Measurements from ENCODE around the gene TUBGCP3. TPM values are rescaled to one million over a fixed set of nuclear protein-coding genes. Genes with fewer than 3 reads are reported as not detected.

TUBGCP3 gene
- polyA plus RNA-seq, 1 donor from 2014 or later, result 20.3 TPM

DNA sequence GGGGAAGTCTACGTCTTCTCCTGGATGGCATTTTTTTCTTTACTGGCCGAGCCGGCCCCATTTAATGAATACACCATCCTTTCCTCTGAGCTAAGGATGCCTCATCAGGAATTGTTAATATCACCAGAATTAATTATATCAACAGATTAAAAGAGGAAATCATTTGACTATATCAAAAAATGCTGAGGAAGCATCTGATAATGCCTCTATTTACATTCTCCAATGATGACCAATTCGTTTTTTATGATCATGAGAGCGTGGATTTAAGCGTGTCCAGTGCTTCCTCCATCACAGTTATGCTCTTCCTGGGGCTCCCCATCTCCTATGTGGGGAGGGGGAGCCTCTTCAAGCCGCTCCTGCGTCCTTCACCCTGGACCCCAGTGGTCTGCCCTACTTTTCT is 58.7 kb downstream of the TUBGCP3 start:
- Histone ChIP-seq H3K9ac (ENCODE audit: low read length) (no peak overlapping the region), H3K9me3 (ENCODE audit: low read length) (no peaks in the 10 kb centered on the region), H3K27me3 (ENCODE audit: insufficient read depth, low read depth, low read length) (no peaks in the 10 kb centered on the region), H3K27ac (ENCODE audit: low read length) (no peak overlapping the region), H3K4me2 (ENCODE audit: low read length) (no peak overlapping the region), H3K4me3 (ENCODE audit: low read length) (no peak overlapping the region), H4K20me1 (ENCODE audit: insufficient read depth) (no peaks in the 10 kb centered on the region), H2AFZ (ENCODE audit: low read depth, low read length) (no peak overlapping the region), H3K9me2 (ENCODE audit: insufficient read depth, low read length) (no peaks in the 10 kb centered on the region), H3K79me2 (replicated peaks; ENCODE audit: insufficient read depth, low read length) (no peaks in the 10 kb centered on the region), H3K36me3 (ENCODE audit: insufficient read depth, low read length) (peaks cover 11% of the 10 kb centered on the region), H3F3A (ENCODE audit: insufficient read depth, low read length, poor library complexity, severe bottlenecking) (no peaks in the 10 kb centered on the region)
- TF ChIP-seq EZH2 (IDR thresholded peaks at IDR 0.05; ENCODE audit: borderline replicate concordance, insufficient read depth, low read length, poor library complexity, severe bottlenecking) (no peak), EP300 (conservative IDR thresholded peaks at IDR 0.05; ENCODE audit: poor library complexity, severe bottlenecking) (no peak), POLR2AphosphoS5 (IDR thresholded peaks at IDR 0.05) (no peak), MXI1 (conservative IDR thresholded peaks at IDR 0.05; ENCODE audit: poor library complexity, severe bottlenecking) (no peak), SMC3 (conservative IDR thresholded peaks at IDR 0.05; ENCODE audit: poor library complexity) (no peak), CTCF (IDR thresholded peaks at IDR 0.05; ENCODE audit: poor library complexity, severe bottlenecking) (no peak), RAD21 (conservative IDR thresholded peaks at IDR 0.05) (no peak), TAF1 (IDR thresholded peaks at IDR 0.05; ENCODE audit: low read depth) (no peak)
- TF ChIP-seq, protein P1, sequence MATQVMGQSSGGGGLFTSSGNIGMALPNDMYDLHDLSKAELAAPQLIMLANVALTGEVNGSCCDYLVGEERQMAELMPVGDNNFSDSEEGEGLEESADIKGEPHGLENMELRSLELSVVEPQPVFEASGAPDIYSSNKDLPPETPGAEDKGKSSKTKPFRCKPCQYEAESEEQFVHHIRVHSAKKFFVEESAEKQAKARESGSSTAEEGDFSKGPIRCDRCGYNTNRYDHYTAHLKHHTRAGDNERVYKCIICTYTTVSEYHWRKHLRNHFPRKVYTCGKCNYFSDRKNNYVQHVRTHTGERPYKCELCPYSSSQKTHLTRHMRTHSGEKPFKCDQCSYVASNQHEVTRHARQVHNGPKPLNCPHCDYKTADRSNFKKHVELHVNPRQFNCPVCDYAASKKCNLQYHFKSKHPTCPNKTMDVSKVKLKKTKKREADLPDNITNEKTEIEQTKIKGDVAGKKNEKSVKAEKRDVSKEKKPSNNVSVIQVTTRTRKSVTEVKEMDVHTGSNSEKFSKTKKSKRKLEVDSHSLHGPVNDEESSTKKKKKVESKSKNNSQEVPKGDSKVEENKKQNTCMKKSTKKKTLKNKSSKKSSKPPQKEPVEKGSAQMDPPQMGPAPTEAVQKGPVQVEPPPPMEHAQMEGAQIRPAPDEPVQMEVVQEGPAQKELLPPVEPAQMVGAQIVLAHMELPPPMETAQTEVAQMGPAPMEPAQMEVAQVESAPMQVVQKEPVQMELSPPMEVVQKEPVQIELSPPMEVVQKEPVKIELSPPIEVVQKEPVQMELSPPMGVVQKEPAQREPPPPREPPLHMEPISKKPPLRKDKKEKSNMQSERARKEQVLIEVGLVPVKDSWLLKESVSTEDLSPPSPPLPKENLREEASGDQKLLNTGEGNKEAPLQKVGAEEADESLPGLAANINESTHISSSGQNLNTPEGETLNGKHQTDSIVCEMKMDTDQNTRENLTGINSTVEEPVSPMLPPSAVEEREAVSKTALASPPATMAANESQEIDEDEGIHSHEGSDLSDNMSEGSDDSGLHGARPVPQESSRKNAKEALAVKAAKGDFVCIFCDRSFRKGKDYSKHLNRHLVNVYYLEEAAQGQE (IDR thresholded peaks at IDR 0.05; ENCODE audit: borderline replicate concordance), result no peak

DNA sequence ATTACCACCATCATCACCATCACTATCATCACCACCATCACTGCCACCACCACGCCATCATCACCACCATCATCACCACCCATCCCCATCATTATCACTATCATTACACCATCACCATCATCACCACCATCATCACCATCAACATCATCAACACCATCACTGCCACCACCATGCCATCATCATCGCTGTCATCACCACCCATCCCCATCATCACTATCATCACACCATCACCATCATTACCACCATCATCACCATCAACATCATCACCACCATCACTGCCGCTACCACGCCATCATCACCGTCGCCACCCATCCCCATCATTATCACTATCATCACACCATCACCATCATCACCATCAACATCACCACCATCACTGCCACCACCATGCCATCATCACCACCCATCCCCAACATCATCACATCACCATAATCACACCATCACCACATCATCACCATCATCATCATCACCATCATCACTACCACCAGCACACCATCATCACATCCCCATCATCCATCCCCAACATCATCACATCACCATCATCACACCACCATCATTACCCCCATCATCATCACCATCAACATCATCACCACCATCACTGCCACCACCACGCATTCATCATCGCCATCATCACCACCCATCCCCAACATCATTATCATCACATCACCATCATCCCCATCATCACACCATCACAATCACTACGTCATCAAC is 61.7 kb downstream of the TUBGCP3 start:
- no peak for TF ChIP-seq TAF1 (IDR thresholded peaks at IDR 0.05; ENCODE audit: low read depth)
- no peak for TF ChIP-seq SMC3 (conservative IDR thresholded peaks at IDR 0.05; ENCODE audit: poor library complexity)
- TF ChIP-seq POLR2AphosphoS5 (IDR thresholded peaks at IDR 0.05), result no peak
- no peak for TF ChIP-seq EP300 (conservative IDR thresholded peaks at IDR 0.05; ENCODE audit: poor library complexity, severe bottlenecking)
- no peak for TF ChIP-seq CTCF (IDR thresholded peaks at IDR 0.05; ENCODE audit: poor library complexity, severe bottlenecking)
- TF ChIP-seq RAD21 (conservative IDR thresholded peaks at IDR 0.05), result no peak
- no peak for TF ChIP-seq EZH2 (IDR thresholded peaks at IDR 0.05; ENCODE audit: borderline replicate concordance, insufficient read depth, low read length, poor library complexity, severe bottlenecking)
- TF ChIP-seq, protein P1 (IDR thresholded peaks at IDR 0.05; ENCODE audit: borderline replicate concordance), result no peak
- TF ChIP-seq MXI1 (conservative IDR thresholded peaks at IDR 0.05; ENCODE audit: poor library complexity, severe bottlenecking), result no peak
- H3K36me3 ChIP-seq (ENCODE audit: insufficient read depth, low read length), result peaks cover 11% of the 10 kb centered on the region
- H3K4me3 ChIP-seq (ENCODE audit: low read length), result no peak overlapping the region
- H3K4me2 ChIP-seq (ENCODE audit: low read length), result no peak overlapping the region
- no peak overlapping the region for H2AFZ ChIP-seq (ENCODE audit: low read depth, low read length)
- H3K27me3 ChIP-seq (ENCODE audit: insufficient read depth, low read depth, low read length), result no peaks in the 10 kb centered on the region
- no peaks in the 10 kb centered on the region for H3K9me2 ChIP-seq (ENCODE audit: insufficient read depth, low read length)
- no peak overlapping the region for H3K9ac ChIP-seq (ENCODE audit: low read length)
- H3F3A ChIP-seq (ENCODE audit: insufficient read depth, low read length, poor library complexity, severe bottlenecking), result no peaks in the 10 kb centered on the region
- H3K9me3 ChIP-seq (ENCODE audit: low read length), result no peaks in the 10 kb centered on the region
- H4K20me1 ChIP-seq (ENCODE audit: insufficient read depth), result no peaks in the 10 kb centered on the region
- no peaks in the 10 kb centered on the region for H3K79me2 ChIP-seq (replicated peaks; ENCODE audit: insufficient read depth, low read length)
- H3K27ac ChIP-seq (ENCODE audit: low read length), result no peak overlapping the region
